Pancreas (tissue), 10 donors: ENCODE results near the gene APOO. TPM values are rescaled to one million over a fixed set of nuclear protein-coding genes. Genes with fewer than 3 reads are reported as not detected.

Source experiments
- ATAC-seq, 4 donors: fragments of 200-7000 bp; cut with Tn5 transposase; one replicate each; pipeline versions ENCODE4 v1.8.0 to v1.9.1; 2020; ENCODE audit warnings: mild to moderate bottlenecking in 4 of 4, moderate library complexity in 4 of 4
- DNase-seq, 6 donors: peaks; one replicate each; pipeline ENCODE4 v3.0.0-alpha.2; 2020
- FAIRE-seq: peaks from 2 replicates; lab custom pipeline; 2012; peaks lifted over from hg19 to GRCh38; lab: Jason Lieb, UNC
- H3K27ac ChIP-seq, 4 donors: fragments of 200-600 bp; sonication (generic); 1 replicate in 3 of 4; 2 replicates in 1 of 4; pipeline versions ENCODE4 v1.5.0 to v1.8.0; 2020
- H3K27me3 ChIP-seq, 4 donors: fragments of 200-600 bp; one replicate each; pipeline ENCODE4 v1.8.0; 2021
- H3K36me3 ChIP-seq, 3 donors: fragments of 200-600 bp; sonication (generic) in 1 of 3; one replicate each; pipeline versions ENCODE4 v1.5.0 to v1.8.0; 2020 to 2021
- H3K4me1 ChIP-seq, 3 donors: fragments of 200-600 bp; one replicate each; pipeline ENCODE4 v1.8.0; 2021
- H3K4me3 ChIP-seq, 4 donors: fragments of 200-600 bp; sonication (generic) in 2 of 4; one replicate each; pipeline versions ENCODE4 v1.5.0 to v1.8.0; 2020 to 2021
- H3K9me3 ChIP-seq, 4 donors: fragments of 200-600 bp; one replicate each; pipeline ENCODE4 v1.8.0; 2021
- CTCF ChIP-seq, 4 donors: fragments of 200-600 bp; sonication (generic) in 3 of 4; IDR thresholded peaks; one replicate each; pipeline versions ENCODE4 v1.5.0 to v1.8.0; 2021; ENCODE audit warnings: antibody characterized with exemption in 4 of 4
- WGBS, 2 donors: extraction: QIAGEN DNeasy Blood & Tissue Kit; methylation state at CpG; one replicate each; pipeline ENCODE4 v1.1.7; 2013; 5-methylcytosine and 5-hydroxymethylcytosine counted together
- intact Hi-C, 3 donors: fragments of 100-400 bp; cut with DNase I; formaldehyde crosslinking; loops; one replicate each; pipeline versions ENCODE4 v1.11.1 to v1.14.2; 2022
- polyA plus RNA-seq, 2 donors: library from polyadenylated mRNA; stranded (reverse); fragments of 200-250 nt; gene quantifications; one replicate each; pipeline ENCODE4 v1.2.3, GENCODE V29; 2013
- total RNA-seq, 6 donors: library from RNA; stranded (reverse); fragmentation: NEBNext Ultra II Directional in 4 of 6; extraction: Animal tissue kit (Norgen Biotek cat#: 25700) in 4 of 6; gene quantifications; one replicate each; pipeline versions ENCODE4 v1.2.1 to v1.2.4, GENCODE V29; 2021 to 2023
- donor health status: healthy with polysubstance abuse.
- donor health status: DM: no; HTN: no; CAD: no; lungs with moderate emphysema.
- donor health status: DM: no; HTN: no; CAD: no.
- donor health status: control.
- donor health status: control.
- donor health status: Bipolar disorder and iron deficiency.
- donor health status: DM: yes; HTN: yes; CAD: no.
- donor health status: DM: no; HTN: no; CAD: no.
- donor health status: DM: no; HTN: no; CAD: no.
- donor health status: DM: yes; HTN: yes; CAD: no.

APOO gene
- total and polyA plus RNA-seq, 8 donors, result 4.8 to 16.9 (median 8.9) TPM

- Histone ChIP-seq H3K4me1 (no peaks in the 10 kb centered on the region), H3K9me3 (no peaks in the 10 kb centered on the region), H3K27ac (peak overlapping the region in 3 of 4 donors; percentile 7 to 67 (median 65)), H3K36me3 (no peaks in the 10 kb centered on the region), H3K4me3 (no peak overlapping the region), H3K27me3 (no peaks in the 10 kb centered on the region)
- WGBS, 2 donors, result 19 to 58% methylated on average over 11 of the region's 11 CpGs
- intact Hi-C loops, result no loop called here
- no peak for FAIRE-seq
- TF ChIP-seq CTCF (IDR thresholded peaks at IDR 0.05), result no peak
- peak; percentile 5 to 71 (median 52) for ATAC-seq
- DNase-seq, result no peak
Observed at GRCh38 chrX:23790155-23790497, 117.6 kb downstream of the APOO start.

- H3K4me1 ChIP-seq, result no peaks in the 10 kb centered on the region
- H3K4me3 ChIP-seq, result no peak overlapping the region
- intact Hi-C loops, result no loop called here
- TF ChIP-seq CTCF (IDR thresholded peaks at IDR 0.05), result no peak
- DNase-seq (peak in 5 of 6 donors; percentile 37 to 58 (median 52)), FAIRE-seq (no peak), ATAC-seq (peak; percentile 43 to 80 (median 68))
- H3K9me3 ChIP-seq, result no peaks in the 10 kb centered on the region
- H3K27ac ChIP-seq, result peak overlapping the region in 3 of 4 donors; percentile 7 to 67 (median 65)
- no peaks in the 10 kb centered on the region for H3K27me3 ChIP-seq
- no peaks in the 10 kb centered on the region for H3K36me3 ChIP-seq
- WGBS, 2 donors, result 72 to 73% methylated on average over 8 of the region's 8 CpGs
Observed at GRCh38 chrX:23789386-23790154, 118.2 kb downstream of the APOO start.

- DNase-seq (no peak), ATAC-seq (no peak), FAIRE-seq (no peak)
- Histone ChIP-seq H3K27me3 (no peaks in the 10 kb centered on the region), H3K36me3 (no peaks in the 10 kb centered on the region), H3K4me3 (no peak overlapping the region), H3K9me3 (no peaks in the 10 kb centered on the region), H3K27ac (peak overlapping the region in 1 of 4 donors; percentile 65), H3K4me1 (no peaks in the 10 kb centered on the region)
- WGBS, 2 donors, result 82 to 85% methylated on average over 4 of the region's 4 CpGs
- TF ChIP-seq CTCF (IDR thresholded peaks at IDR 0.05), result no peak
- intact Hi-C loops, result no loop called here
Observed at GRCh38 chrX:23788946-23789345, 118.8 kb downstream of the APOO start.

- peak overlapping the region in 1 of 4 donors; percentile 65 for H3K27ac ChIP-seq
- no peak for ATAC-seq
- no peak for FAIRE-seq
- no peak overlapping the region for H3K4me3 ChIP-seq
- H3K36me3 ChIP-seq, result no peaks in the 10 kb centered on the region
- DNase-seq, result no peak
- no peaks in the 10 kb centered on the region for H3K4me1 ChIP-seq
- intact Hi-C loops, result no loop called here
- H3K9me3 ChIP-seq, result no peaks in the 10 kb centered on the region
- no peaks in the 10 kb centered on the region for H3K27me3 ChIP-seq
- no peak for TF ChIP-seq CTCF (IDR thresholded peaks at IDR 0.05)
Observed at GRCh38 chrX:23788521-23788920, 119.2 kb downstream of the APOO start.

- FAIRE-seq, result no peak
Observed at GRCh38 chrX:23787745-23788118, 120.0 kb downstream of the APOO start.

More at GRCh38 chrX:23787745-23788118, 120.0 kb downstream of the APOO start:
- intact Hi-C loops, result no loop called here
- TF ChIP-seq CTCF (IDR thresholded peaks at IDR 0.05), result no peak
- H3K9me3 ChIP-seq, result no peaks in the 10 kb centered on the region
- no peaks in the 10 kb centered on the region for H3K4me1 ChIP-seq
- no peak overlapping the region for H3K4me3 ChIP-seq
- peak overlapping the region in 1 of 4 donors; percentile 65 for H3K27ac ChIP-seq
- DNase-seq, result peak in 1 of 6 donors; percentile 2
- 81 to 87% methylated on average over 2 of the region's 2 CpGs for WGBS, 2 donors
- no peak for ATAC-seq
- H3K27me3 ChIP-seq, result peaks cover 0 to under 1% (median 0%) of the 10 kb centered on the region in 4 donors
- no peaks in the 10 kb centered on the region for H3K36me3 ChIP-seq
